Esophagus muscularis mucosa (tissue), 3 donors: Measurements from ENCODE around the gene KCNK4.

Experiments
- POLR2A ChIP-seq: fragments of 450-650 bp; IDR thresholded peaks from one replicate; pipeline ENCODE4 v1.6.1; 2017; ENCODE audit warnings: antibody characterized with exemption, moderate library complexity, mild to moderate bottlenecking, low read depth
- TF ChIP-seq, protein P1 (sequence below), 3 experiments: fragments of 200-600 bp in 2 of 3; fragments of 450-650 bp in 1 of 3; sonication (generic) in 2 of 3; IDR thresholded peaks; one replicate each; pipeline ENCODE4 v1.5.1; 2017 to 2019; ENCODE audit warnings: antibody characterized with exemption in 3 of 3, mild to moderate bottlenecking in 2 of 3, moderate library complexity in 1 of 3

DNA sequence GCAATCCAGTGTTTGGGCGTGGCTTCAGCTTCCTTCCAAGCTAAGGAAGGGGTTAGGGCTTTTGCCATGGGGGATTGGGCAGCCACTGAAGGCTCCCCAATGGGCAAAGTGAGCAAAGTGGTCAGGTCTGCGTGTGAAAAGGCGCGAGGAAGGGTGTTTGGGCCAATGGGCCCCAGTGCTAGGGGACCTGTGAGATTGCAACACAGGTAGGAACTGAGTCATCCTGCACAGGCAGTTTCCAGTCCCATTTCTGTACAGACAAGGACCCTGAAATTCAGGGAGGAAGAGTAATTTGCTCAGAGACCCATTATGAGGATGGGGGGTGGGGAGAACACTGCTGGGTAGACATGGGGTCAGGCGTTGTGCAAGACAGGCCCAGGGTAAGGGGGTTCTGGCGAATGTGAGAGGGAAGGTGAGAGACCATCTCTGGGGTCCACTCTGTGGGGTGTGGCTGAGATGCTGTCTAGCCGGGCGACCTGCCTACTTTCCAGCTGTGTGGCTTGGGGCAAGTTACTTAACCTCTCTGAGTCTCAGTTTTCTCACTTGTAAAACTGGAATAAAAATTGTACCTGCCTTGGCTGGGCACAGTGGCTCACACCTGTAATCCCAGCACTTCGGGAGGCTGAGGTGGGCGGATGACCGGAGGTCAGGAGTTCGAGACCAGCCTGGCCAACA lies 56.2 kb downstream of the KCNK4 start:
- TF ChIP-seq, protein P1, sequence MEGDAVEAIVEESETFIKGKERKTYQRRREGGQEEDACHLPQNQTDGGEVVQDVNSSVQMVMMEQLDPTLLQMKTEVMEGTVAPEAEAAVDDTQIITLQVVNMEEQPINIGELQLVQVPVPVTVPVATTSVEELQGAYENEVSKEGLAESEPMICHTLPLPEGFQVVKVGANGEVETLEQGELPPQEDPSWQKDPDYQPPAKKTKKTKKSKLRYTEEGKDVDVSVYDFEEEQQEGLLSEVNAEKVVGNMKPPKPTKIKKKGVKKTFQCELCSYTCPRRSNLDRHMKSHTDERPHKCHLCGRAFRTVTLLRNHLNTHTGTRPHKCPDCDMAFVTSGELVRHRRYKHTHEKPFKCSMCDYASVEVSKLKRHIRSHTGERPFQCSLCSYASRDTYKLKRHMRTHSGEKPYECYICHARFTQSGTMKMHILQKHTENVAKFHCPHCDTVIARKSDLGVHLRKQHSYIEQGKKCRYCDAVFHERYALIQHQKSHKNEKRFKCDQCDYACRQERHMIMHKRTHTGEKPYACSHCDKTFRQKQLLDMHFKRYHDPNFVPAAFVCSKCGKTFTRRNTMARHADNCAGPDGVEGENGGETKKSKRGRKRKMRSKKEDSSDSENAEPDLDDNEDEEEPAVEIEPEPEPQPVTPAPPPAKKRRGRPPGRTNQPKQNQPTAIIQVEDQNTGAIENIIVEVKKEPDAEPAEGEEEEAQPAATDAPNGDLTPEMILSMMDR (IDR thresholded peaks at IDR 0.05) = no peak
- no peak for TF ChIP-seq POLR2A
